Left kidney (tissue), 8 donors: Measurements from ENCODE around the gene PPP6R1. TPM values are rescaled to one million over a fixed set of nuclear protein-coding genes. Genes with fewer than 3 reads are reported as not detected.

Experiments
- DNase-seq: peaks from one replicate; pipeline ENCODE4 v3.0.0-alpha.2; 2013
- long read RNA-seq, 8 donors: transcript quantifications; one replicate each; lab custom pipeline, GENCODE V29; 2026
- polyA plus RNA-seq: library from polyadenylated mRNA; unstranded; fragments of 120-200 nt; gene quantifications from one replicate; pipeline ENCODE4 v1.2.1, GENCODE V29; 2013; ENCODE audit not compliant: insufficient read length

PPP6R1 gene
- 46.0 TPM for polyA plus RNA-seq
- long read RNA-seq, donor 1, transcript PPP6R1-204 (7 exons, 2,389 nt): major isoform, 6 of 14 reads
- long read RNA-seq, donor 1, partial matches to known transcripts: 5 of 14 reads
- long read RNA-seq, donor 1, other reads (novel, unspliced or antisense): 0 of 14 reads
- long read RNA-seq, donor 2, partial matches to known transcripts: 0 of 3 reads
- long read RNA-seq, donor 2, other reads (novel, unspliced or antisense): 0 of 3 reads
- long read RNA-seq, donor 3, partial matches to known transcripts: 9 of 13 reads
- long read RNA-seq, donor 3, other reads (novel, unspliced or antisense): 0 of 13 reads
- long read RNA-seq, donor 4: 0 reads
- long read RNA-seq, donor 5, transcript PPP6R1-201 (24 exons, 3,961 nt): major isoform, 5 of 7 reads
- long read RNA-seq, donor 5, partial matches to known transcripts: 0 of 7 reads
- long read RNA-seq, donor 5, other reads (novel, unspliced or antisense): 0 of 7 reads
- long read RNA-seq, donor 6, partial matches to known transcripts: 5 of 13 reads
- long read RNA-seq, donor 6, other reads (novel, unspliced or antisense): 0 of 13 reads
- long read RNA-seq, donor 7, transcript PPP6R1-204 (7 exons, 2,389 nt): major isoform, 6 of 21 reads
- long read RNA-seq, donor 7, transcript PPP6R1-201 (24 exons, 3,961 nt): minor isoform, 5 of 21 reads
- long read RNA-seq, donor 7, partial matches to known transcripts: 10 of 21 reads
- long read RNA-seq, donor 7, other reads (novel, unspliced or antisense): 0 of 21 reads
- long read RNA-seq, donor 8: 0 reads

GRCh38 chr19:55258828-55259539 is at the start of gene PPP6R1:
Gene PPP6R1 (minus strand): TSS chr19:55259017. CDS start chr19:55247103, 11,914 bp downstream.
- DNase-seq: peak; percentile 100

- DNase-seq: no peak
Measured at GRCh38 chr19:55308281-55308680, 49.5 kb upstream of the PPP6R1 start.

GRCh38 chr19:55306712-55307111 is 47.9 kb upstream of the PPP6R1 start:
- no peak for DNase-seq

- DNase-seq: no peak
Measured at GRCh38 chr19:55305983-55306562, 47.3 kb upstream of the PPP6R1 start.

- DNase-seq: no peak
Measured at GRCh38 chr19:55305491-55305890, 46.7 kb upstream of the PPP6R1 start.

- DNase-seq: no peak
Measured at GRCh38 chr19:55304980-55305379, 46.2 kb upstream of the PPP6R1 start.

GRCh38 chr19:55304279-55304978 is 45.6 kb upstream of the PPP6R1 start:
- DNase-seq: no peak

- no peak for DNase-seq
Measured at GRCh38 chr19:55303477-55303876, 44.7 kb upstream of the PPP6R1 start.

- no peak for DNase-seq
Measured at GRCh38 chr19:55302318-55302703, 43.5 kb upstream of the PPP6R1 start.

- DNase-seq: peak; percentile 83
Measured at GRCh38 chr19:55301459-55302317, 42.9 kb upstream of the PPP6R1 start.

GRCh38 chr19:55300886-55301458 is 42.2 kb upstream of the PPP6R1 start:
- DNase-seq: no peak

GRCh38 chr19:55299991-55300390 is 41.2 kb upstream of the PPP6R1 start:
- DNase-seq: no peak

GRCh38 chr19:55297267-55297666 is 38.5 kb upstream of the PPP6R1 start:
- no peak for DNase-seq

- DNase-seq: no peak
Measured at GRCh38 chr19:55289117-55289796, 30.4 kb upstream of the PPP6R1 start.

- no peak for DNase-seq
Measured at GRCh38 chr19:55287361-55288079, 28.7 kb upstream of the PPP6R1 start.

- no peak for DNase-seq
Measured at GRCh38 chr19:55285229-55285890, 26.5 kb upstream of the PPP6R1 start.

GRCh38 chr19:55284405-55285058 is 25.7 kb upstream of the PPP6R1 start:
- DNase-seq: no peak
